Astrocyte (in vitro differentiated cells and primary cell): Measurements from ENCODE around the gene ECE2. TPM values are rescaled to one million over a fixed set of nuclear protein-coding genes. Genes with fewer than 3 reads are reported as not detected.
A peak's percentile ranks its signal among the peaks of the same experiment; 100 is the strongest.

Experiments
- DNase-seq: peaks from one replicate; pipeline ENCODE4 v3.0.0-alpha.2; 2010; ENCODE audit warnings: low read depth
- FAIRE-seq: peaks from 2 replicates; lab custom pipeline; 2011; peaks lifted over from hg19 to GRCh38; lab: Jason Lieb, UNC
- H2AFZ ChIP-seq: 2 replicates; pipeline ENCODE4 v1.6.0; 2012; ENCODE audit warnings: low read depth, low read length, inconsistent platforms
- H3K27ac ChIP-seq: 2 replicates; pipeline ENCODE4 v1.5.1; 2011; ENCODE audit warnings: low read depth, low read length, inconsistent platforms
- H3K27me3 ChIP-seq: 2 replicates; pipeline ENCODE4 v1.6.0; 2011; ENCODE audit warnings: low read length, inconsistent platforms; ENCODE audit not compliant: insufficient read depth
- H3K36me3 ChIP-seq: 2 replicates; pipeline ENCODE4 v1.5.1; 2011; ENCODE audit warnings: low read length, inconsistent platforms; ENCODE audit not compliant: insufficient read depth
- H3K4me1 ChIP-seq: 2 replicates; pipeline ENCODE4 v1.5.1; 2011; ENCODE audit warnings: low read length, inconsistent platforms; ENCODE audit not compliant: insufficient read depth
- H3K4me2 ChIP-seq: 2 replicates; pipeline ENCODE4 v1.6.0; 2012; ENCODE audit warnings: low read length, inconsistent platforms
- H3K4me3 ChIP-seq: 2 replicates; pipeline ENCODE4 v1.5.1; 2011; ENCODE audit warnings: low read depth, mild to moderate bottlenecking, low read length, inconsistent platforms; ENCODE audit not compliant: insufficient read depth
- H3K79me2 ChIP-seq: 2 replicates; pipeline ENCODE4 v1.6.0; 2012; ENCODE audit warnings: mild to moderate bottlenecking, low read length, inconsistent platforms; ENCODE audit not compliant: insufficient read depth
- H3K9ac ChIP-seq: 2 replicates; pipeline ENCODE4 v1.6.0; 2012; ENCODE audit warnings: mild to moderate bottlenecking, low read length, inconsistent platforms
- H3K9me3 ChIP-seq: 2 replicates; pipeline ENCODE4 v1.5.1; 2012; ENCODE audit warnings: low read depth, mild to moderate bottlenecking, low read length, inconsistent platforms; ENCODE audit not compliant: insufficient read depth
- H4K20me1 ChIP-seq: 2 replicates; pipeline ENCODE4 v1.6.0; 2012; ENCODE audit warnings: low read length, inconsistent platforms; ENCODE audit not compliant: insufficient read depth
- H3K27ac Mint-ChIP-seq: one replicate; pipeline ENCODE4 v1.8.0; 2021; ENCODE audit warnings: mild to moderate bottlenecking, mixed read lengths; ENCODE audit not compliant: unreplicated experiment
- H3K27me3 Mint-ChIP-seq: one replicate; pipeline ENCODE4 v1.8.0; 2021; ENCODE audit warnings: low read depth, mixed read lengths; ENCODE audit not compliant: unreplicated experiment
- H3K36me3 Mint-ChIP-seq: one replicate; pipeline ENCODE4 v1.8.0; 2021; ENCODE audit warnings: low read depth, mixed read lengths; ENCODE audit not compliant: unreplicated experiment
- H3K4me1 Mint-ChIP-seq: one replicate; pipeline ENCODE4 v1.8.0; 2021; ENCODE audit warnings: low read depth, mixed read lengths; ENCODE audit not compliant: unreplicated experiment
- H3K4me3 Mint-ChIP-seq: one replicate; pipeline ENCODE4 v1.8.0; 2021; ENCODE audit warnings: mild to moderate bottlenecking, moderate library complexity, mixed read lengths; ENCODE audit not compliant: unreplicated experiment
- H3K9me3 Mint-ChIP-seq: one replicate; pipeline ENCODE4 v1.8.0; 2021; ENCODE audit warnings: mild to moderate bottlenecking, mixed read lengths; ENCODE audit not compliant: unreplicated experiment
- CTCF ChIP-seq: IDR thresholded peaks from 2 replicates; pipeline ENCODE4 v1.5.1; 2011; ENCODE audit warnings: low read depth, mild to moderate bottlenecking, inconsistent platforms, low read length, moderate library complexity; ENCODE audit not compliant: insufficient read depth
- EZH2 ChIP-seq: IDR thresholded peaks from 2 replicates; pipeline ENCODE4 v1.6.1; 2012; ENCODE audit warnings: mild to moderate bottlenecking, low read length, inconsistent platforms; ENCODE audit not compliant: insufficient read depth
- total RNA-seq: library from RNA; stranded (reverse); gene quantifications from 2 replicates; pipeline ENCODE4 v1.2.1, GENCODE V29; 2021

Gene ECE2
- total RNA-seq, 1 donor from 2014 or later = not detected

GRCh38 chr3:184322731-184323487, 47.1 kb downstream of the ECE2 start:
- H3K27ac ChIP-seq = no peak overlapping the region
- no peak overlapping the region for H2AFZ ChIP-seq
- H3K79me2 ChIP-seq = peaks cover 99% of the 10 kb centered on the region
- H3K4me1 ChIP-seq = peaks cover 21% of the 10 kb centered on the region
- H3K27me3 ChIP-seq = no peaks in the 10 kb centered on the region
- no peak for DNase-seq
- no peak overlapping the region for H3K9ac ChIP-seq
- H3K9me3 ChIP-seq = no peaks in the 10 kb centered on the region
- Mint-ChIP-seq H3K4me1 (peaks cover 13% of the 10 kb centered on the region), H3K27ac (peak overlapping the region; percentile 67), H3K36me3 (peaks cover 48% of the 10 kb centered on the region), H3K4me3 (peak overlapping the region; percentile 54), H3K27me3 (no peaks in the 10 kb centered on the region), H3K9me3 (no peaks in the 10 kb centered on the region)
- peaks cover 76% of the 10 kb centered on the region for H3K36me3 ChIP-seq
- H4K20me1 ChIP-seq = peaks cover 99% of the 10 kb centered on the region
- no peak overlapping the region for H3K4me2 ChIP-seq
- no peak for FAIRE-seq
- TF ChIP-seq CTCF = no peak
- no peak for TF ChIP-seq EZH2
- H3K4me3 ChIP-seq = no peak overlapping the region

- Mint-ChIP-seq H3K27me3 (no peaks in the 10 kb centered on the region), H3K4me1 (peaks cover 10% of the 10 kb centered on the region), H3K36me3 (peaks cover 55% of the 10 kb centered on the region), H3K4me3 (no peak overlapping the region), H3K27ac (peak overlapping the region; percentile 67), H3K9me3 (no peaks in the 10 kb centered on the region)
- peaks cover 99% of the 10 kb centered on the region for H4K20me1 ChIP-seq
- H3K4me1 ChIP-seq = peaks cover 20% of the 10 kb centered on the region
- no peaks in the 10 kb centered on the region for H3K27me3 ChIP-seq
- no peak overlapping the region for H3K4me3 ChIP-seq
- TF ChIP-seq CTCF (no peak), EZH2 (no peak)
- peaks cover 98% of the 10 kb centered on the region for H3K79me2 ChIP-seq
- H2AFZ ChIP-seq = no peak overlapping the region
- H3K4me2 ChIP-seq = no peak overlapping the region
- H3K27ac ChIP-seq = no peak overlapping the region
- H3K36me3 ChIP-seq = peaks cover 81% of the 10 kb centered on the region
- FAIRE-seq (no peak), DNase-seq (no peak)
- no peak overlapping the region for H3K9ac ChIP-seq
- H3K9me3 ChIP-seq = no peaks in the 10 kb centered on the region
Observed at GRCh38 chr3:184323696-184324095, 47.9 kb downstream of the ECE2 start.

- Histone ChIP-seq H3K79me2 (peaks cover 96% of the 10 kb centered on the region), H3K9ac (no peak overlapping the region), H3K36me3 (peaks cover 92% of the 10 kb centered on the region), H4K20me1 (peaks cover 99% of the 10 kb centered on the region), H2AFZ (no peak overlapping the region), H3K27me3 (no peaks in the 10 kb centered on the region), H3K27ac (no peak overlapping the region), H3K4me2 (no peak overlapping the region), H3K9me3 (no peaks in the 10 kb centered on the region), H3K4me3 (no peak overlapping the region), H3K4me1 (peaks cover 7% of the 10 kb centered on the region)
- Mint-ChIP-seq H3K9me3 (no peaks in the 10 kb centered on the region), H3K27me3 (no peaks in the 10 kb centered on the region), H3K4me1 (peaks cover 4% of the 10 kb centered on the region), H3K27ac (peak overlapping the region; percentile 38), H3K4me3 (no peak overlapping the region), H3K36me3 (peaks cover 62% of the 10 kb centered on the region)
- TF ChIP-seq CTCF (no peak), EZH2 (no peak)
- DNase-seq (no peak), FAIRE-seq (no peak)
Observed at GRCh38 chr3:184325269-184325668, 49.4 kb downstream of the ECE2 start.
